GM19239 (cell line): ENCODE data around the gene RBMS1.
A peak's percentile ranks its signal among the peaks of the same experiment; 100 is the strongest.
"Not testable (repeated sequence)": the region's sequence is repeated elsewhere in the genome, so short reads cannot be mapped to it uniquely, and the experiment has no call there.

Experiments
- DNase-seq: peaks from one replicate; pipeline ENCODE4 v3.0.0; 2011; ENCODE audit warnings: low spot score; ENCODE audit not compliant: insufficient read length
- FAIRE-seq: peaks from 2 replicates; lab custom pipeline; 2011; peaks lifted over from hg19 to GRCh38; lab: Jason Lieb, UNC

RBMS1 gene

DNA sequence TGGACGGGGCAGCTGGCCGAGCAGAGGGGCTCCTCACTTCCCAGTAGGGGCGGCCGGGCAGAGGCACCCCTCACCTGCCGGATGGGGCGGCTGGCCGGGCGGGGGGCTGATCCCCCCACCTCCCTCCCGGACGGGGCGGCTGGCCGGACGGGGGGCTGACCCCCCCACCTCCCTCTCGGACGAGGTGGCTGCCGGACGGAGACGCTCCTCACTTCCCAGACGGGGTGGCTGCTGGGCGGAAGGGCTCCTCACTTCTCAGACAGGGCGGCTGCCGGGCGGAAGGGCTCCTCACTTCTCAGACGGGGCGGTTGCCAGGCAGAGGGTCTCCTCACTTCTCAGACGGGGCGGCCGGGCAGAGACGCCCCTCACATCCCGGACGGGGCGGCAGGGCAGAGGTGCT is 54.6 kb downstream of the RBMS1 start:
- FAIRE-seq, DNase-seq: not testable (repeated sequence)

DNA sequence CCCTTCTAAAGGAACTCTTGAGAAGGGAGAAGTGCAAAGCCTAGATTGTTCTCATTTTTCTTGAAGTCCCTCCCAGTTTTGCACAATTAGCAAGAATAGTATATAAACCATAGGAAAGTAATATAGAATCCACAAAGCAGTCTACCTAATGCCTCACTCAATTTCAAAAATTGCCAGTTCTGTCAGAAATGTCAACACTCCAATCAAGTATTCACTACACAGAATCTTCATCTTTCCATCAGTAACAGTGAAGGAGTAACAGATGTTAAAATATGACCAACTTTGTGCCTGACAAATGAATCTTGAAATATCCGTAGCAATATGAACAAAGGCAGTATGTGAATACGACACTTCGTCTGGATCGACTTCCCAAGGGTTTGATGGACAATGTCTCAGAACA is 56.3 kb downstream of the RBMS1 start:
- DNase-seq (no peak), FAIRE-seq (no peak)

GRCh38 chr2:160434254-160434948 is 59.2 kb downstream of the RBMS1 start:
- no peak for FAIRE-seq
- no peak for DNase-seq

DNA sequence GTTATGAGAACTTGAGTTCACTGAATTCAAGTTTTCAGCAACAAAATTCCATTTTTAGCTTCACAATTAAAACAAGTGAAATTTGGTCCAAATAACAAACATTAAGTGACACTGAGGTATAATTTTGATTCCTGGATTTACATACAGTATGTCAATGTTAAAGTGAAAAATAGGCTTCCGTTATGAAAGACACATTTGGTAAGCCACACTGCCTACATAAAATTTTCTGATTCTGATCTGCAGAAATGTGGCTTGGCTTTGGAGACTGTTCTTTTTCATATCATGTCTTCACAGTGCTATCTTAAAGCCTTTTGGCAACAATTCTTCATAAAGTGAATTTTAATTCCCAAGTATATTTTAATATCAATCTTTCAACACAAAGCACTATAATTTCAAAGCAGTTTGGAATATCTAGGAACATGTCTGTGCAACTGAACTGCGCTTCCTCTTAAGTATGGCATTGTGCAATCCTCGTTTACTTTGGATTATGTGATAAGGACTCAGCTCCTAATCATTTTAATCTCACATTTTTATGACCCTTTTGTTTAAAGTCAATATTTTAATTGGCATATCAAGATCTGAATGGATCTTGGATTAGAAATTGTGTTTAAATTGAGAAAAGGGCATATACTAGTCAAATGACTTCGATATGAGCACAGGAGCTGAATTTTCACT is 60.0 kb downstream of the RBMS1 start:
- no peak for FAIRE-seq
- no peak for DNase-seq

DNA sequence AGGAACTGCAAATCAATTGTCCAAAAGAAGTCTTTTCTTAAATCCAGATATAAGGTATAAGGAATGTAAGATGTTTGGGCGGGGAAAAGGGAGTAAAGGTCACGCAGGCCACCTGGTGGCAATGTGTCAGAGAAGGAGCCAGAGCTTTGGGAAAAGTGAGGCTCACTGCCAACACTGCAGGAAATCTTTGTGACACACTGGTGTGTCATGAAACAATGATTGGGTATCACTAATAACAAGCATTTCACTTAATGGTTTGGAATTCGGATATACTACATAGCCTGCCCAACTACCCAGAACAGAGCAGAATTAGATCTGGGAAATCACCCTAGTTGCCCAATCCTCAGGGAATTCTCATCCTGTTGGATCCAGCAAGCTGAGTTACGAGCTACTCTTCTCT is 61.0 kb downstream of the RBMS1 start:
- DNase-seq (no peak), FAIRE-seq (no peak)

- FAIRE-seq (no peak), DNase-seq (no peak)
Observed at GRCh38 chr2:160431441-160431840, 62.2 kb downstream of the RBMS1 start.

- DNase-seq, result no peak
- FAIRE-seq, result no peak
Observed at GRCh38 chr2:160430001-160430344, 63.6 kb downstream of the RBMS1 start.

DNA sequence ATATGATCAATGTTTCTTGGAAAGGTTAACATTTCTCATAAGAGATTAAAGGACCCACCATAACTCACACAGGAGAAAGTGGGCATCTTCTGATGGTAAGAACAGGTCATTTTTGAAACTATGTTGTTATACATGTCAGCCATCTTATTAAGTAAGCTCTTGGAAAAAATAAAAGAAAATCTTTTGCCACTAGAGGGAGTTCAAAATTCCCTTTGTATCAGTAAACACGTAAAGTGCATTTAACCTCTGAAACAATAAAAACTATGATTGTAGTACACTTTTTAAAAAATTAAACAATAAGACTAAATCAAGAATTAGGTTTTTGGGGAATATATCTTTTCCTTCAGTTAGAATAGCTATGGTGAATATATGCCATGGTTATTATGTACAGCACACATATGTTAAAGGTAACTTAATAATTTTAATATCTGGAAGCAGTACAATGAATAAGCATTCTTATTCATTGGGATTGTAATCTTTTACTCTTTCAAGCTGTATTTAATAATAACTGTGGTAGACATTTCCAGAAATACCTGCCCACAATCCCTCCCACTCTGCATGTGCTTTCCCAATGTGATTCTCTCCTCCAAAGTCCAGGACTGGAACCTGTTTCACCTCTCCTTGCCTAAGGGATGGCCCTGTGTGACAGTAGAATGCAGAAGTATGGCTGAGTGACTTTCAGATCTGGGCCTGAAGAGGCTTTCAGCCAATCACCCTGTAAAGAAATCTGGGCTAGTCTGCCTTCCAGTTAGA is 64.2 kb downstream of the RBMS1 start:
- DNase-seq (no peak), FAIRE-seq (no peak)

DNA sequence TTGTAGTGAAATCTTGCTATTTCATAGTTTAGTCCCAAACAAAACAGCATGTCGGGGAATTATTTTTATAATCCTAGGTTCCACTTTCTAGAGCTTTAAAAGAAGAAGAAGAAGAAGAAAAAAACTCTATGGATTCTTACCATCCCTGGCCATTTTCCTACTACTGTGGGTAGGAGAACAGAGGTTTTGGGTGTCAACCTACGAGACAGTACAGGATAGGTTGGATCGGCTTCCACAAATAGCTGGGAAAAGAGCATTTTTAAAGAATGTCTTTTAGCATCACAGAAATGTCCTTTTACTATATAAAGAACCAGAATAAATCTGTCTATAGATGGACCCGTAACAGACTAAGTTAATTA is 65.2 kb downstream of the RBMS1 start:
- FAIRE-seq, result peak; percentile 45
- DNase-seq, result no peak

GRCh38 chr2:160427629-160428404 is 65.8 kb downstream of the RBMS1 start:
- DNase-seq, result no peak
- no peak for FAIRE-seq

GRCh38 chr2:160426604-160427003 is 67.0 kb downstream of the RBMS1 start:
- FAIRE-seq (no peak), DNase-seq (no peak)

DNA sequence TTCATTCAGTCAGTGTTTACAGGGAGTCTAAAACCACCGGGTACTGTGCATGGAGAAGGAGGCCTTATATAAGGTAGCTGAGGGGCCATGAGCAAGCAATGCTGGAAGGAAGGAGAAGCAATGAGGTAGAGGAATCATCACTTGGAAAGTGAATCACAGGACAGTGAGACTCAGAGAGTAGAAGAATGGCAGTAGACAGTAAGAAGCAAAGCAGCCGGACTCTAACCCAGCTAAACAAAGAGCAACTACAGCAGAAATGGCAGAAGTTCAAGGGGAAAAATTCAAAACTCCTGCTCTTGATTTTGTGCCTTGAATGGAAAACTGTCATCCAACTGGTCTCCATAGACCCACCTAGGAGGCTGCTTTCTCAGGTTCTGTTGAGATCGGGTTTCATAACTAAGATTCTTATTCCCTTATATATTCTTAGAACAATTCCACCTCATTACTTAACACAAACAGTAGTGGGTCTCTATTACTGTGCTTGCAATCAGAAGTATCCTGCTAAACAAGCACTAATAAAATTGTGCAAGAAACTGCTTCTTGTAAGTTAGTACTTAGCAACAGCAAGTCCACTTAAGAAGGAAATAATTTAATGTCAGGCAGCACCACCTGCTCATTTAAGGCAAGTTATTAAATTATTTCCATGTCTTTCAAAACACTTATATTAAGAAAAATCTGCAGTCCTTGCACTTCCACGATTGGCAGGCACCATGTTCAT is 68.0 kb downstream of the RBMS1 start:
- DNase-seq, result no peak
- FAIRE-seq, result no peak

DNA sequence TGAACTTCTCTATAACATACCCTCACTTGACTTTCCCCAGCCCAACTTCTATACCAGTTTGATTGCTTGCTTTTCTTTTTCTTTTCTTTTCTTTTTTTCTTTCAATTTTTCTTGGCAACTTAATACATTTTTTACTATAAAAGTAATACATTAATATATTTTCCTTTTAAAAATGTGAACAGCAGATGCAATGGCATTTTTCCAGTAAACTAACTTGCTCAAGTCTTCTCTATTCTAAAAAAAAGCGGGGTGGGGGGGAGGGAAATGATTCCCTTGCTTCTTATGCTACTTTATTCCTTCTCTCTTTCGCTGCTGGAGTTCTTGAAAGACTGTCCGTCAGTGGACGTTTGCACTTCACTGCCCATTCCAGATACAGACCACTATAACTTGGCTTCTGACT is 70.5 kb downstream of the RBMS1 start:
- FAIRE-seq (no peak), DNase-seq (no peak)

DNA sequence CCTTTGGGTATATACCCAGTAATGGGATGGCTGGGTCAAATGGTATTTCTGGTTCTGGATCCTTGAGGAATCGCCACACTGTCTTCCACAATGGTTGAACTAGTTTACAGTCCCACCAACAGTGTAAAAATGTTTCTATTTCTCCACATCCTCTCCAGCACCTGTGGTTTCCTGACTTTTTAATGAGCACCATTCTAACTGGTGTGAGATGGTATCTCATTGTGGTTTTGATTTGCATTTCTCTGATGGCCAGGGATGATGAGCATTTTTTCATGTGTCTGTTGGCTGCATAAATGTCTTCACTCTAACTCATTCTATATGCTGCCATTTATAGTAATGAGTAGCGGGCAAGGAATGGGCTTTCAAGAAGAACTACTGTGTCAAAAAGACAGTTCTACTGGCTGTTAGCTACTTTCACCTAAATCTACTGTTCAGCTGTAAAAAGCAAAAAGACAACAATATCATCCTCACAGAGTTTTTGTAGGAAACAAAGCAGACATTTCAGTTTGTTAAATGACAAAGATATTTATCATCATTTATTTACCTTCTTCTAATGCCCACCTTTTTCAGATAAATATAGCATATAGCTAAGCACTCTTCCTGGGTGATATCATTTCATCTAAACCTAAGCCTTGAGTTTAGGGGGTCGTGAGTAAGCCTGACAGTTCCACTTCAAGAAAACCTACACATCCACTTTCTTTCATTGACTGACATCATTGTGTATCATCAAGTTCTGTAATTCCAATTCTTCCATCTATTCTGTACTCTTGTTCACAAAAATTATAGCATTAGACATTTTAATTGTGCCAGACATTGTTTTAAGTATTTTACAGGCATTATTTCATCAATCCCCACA is 71.7 kb downstream of the RBMS1 start:
- not testable (repeated sequence) for DNase-seq, FAIRE-seq

DNA sequence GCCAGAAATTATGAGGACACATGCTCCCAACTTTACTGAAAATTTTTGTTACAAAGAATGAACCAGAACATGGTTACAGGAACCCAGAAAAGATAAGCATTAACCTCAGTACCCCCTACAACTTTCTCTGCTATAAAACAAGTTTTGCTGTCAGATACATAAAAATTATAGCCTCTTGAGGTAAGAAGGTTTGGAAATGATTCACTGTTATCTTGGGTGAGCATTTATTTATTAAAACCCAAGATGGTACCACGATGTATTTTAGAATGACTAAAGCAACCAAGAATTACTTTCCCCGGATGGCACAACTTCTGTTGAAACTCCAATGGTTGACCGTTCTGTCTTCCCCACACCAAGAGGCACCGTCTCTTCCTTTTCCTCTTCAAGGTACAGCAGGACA is 72.9 kb downstream of the RBMS1 start:
- no peak for FAIRE-seq

DNA sequence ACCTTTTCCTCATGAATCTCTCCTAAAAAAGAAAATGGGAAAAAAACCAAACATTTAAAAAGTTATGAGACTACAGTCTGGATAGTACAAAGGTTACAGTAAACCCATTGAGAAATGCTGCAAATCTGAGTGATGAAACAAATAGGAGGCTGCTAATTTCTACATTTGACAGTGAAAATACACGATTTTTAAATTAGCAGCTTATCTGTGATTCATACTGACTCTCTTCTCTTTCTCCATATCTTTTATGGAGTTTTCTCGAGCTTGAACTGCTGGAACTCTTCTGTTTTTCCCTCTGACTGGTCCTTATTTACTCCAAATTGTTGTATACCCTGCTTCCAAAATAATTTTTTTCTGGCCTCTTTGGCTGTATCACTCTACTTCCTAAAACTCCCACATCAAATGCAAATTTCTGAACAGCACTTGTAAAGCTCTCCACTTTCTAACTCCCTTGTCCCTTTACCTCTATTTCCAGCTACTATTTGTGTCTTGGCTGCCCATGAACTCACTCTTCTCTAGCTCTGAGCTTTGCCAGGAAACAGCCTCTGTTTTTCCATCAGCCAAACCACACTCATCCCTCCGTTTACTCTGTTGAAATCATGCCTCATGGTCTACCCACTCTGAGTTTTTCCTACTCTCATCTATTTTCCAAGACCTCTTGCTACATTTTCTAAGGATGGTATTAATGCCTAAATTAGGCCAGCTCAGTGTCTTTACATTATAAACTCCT is 73.7 kb downstream of the RBMS1 start:
- FAIRE-seq, result no peak
- no peak for DNase-seq

More for the DNA sequence above, 72.9 kb downstream of the RBMS1 start:
- DNase-seq, result no peak

- FAIRE-seq (no peak), DNase-seq (no peak)
Observed at GRCh38 chr2:160418853-160419252, 74.8 kb downstream of the RBMS1 start.

DNA sequence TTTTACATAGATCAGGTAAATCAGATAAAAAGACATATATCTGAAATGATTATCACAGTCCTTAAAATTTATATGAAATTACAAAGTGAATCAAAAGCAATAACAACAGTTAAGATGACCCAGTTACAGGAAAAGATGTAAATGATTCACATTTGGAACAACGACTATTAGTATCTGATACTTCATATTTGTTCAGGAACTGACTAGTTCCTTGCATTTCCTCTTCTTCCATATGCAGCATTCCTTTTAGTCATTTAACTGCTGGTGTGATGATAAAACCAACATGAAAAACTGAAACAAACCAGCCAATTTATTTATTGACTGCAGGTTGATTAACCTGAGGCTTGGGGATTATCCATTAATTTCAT is 75.2 kb downstream of the RBMS1 start:
- FAIRE-seq, result no peak
- no peak for DNase-seq
